HUES64 (cell line): ENCODE data around the gene SGIP1.
"Not testable (repeated sequence)": the region's sequence is repeated elsewhere in the genome, so short reads cannot be mapped to it uniquely, and the experiment has no call there.

ENCODE experiments used
- H3K27ac ChIP-seq: 2 replicates; pipeline ENCODE4 v1.7.0; 2013; ENCODE audit warnings: low read depth, low read length, inconsistent platforms
- H3K27me3 ChIP-seq: 2 replicates; pipeline ENCODE4 v1.6.1; 2013; ENCODE audit warnings: mild to moderate bottlenecking, low read length; ENCODE audit not compliant: insufficient read depth
- H3K36me3 ChIP-seq: 2 replicates; pipeline ENCODE4 v1.6.1; 2013; ENCODE audit warnings: mild to moderate bottlenecking, low read length; ENCODE audit not compliant: insufficient read depth
- H3K4me1 ChIP-seq: 2 replicates; pipeline ENCODE4 v1.6.1; 2013; ENCODE audit warnings: mild to moderate bottlenecking, low read length, moderate library complexity; ENCODE audit not compliant: insufficient read depth
- H3K4me3 ChIP-seq: 2 replicates; pipeline ENCODE4 v1.5.1; 2013; ENCODE audit warnings: mild to moderate bottlenecking, low read length, moderate library complexity
- H3K9ac ChIP-seq: 2 replicates; pipeline ENCODE4 v1.6.1; 2013; ENCODE audit warnings: mild to moderate bottlenecking, low read depth, low read length
- H3K9me3 ChIP-seq: 2 replicates; pipeline ENCODE4 v1.6.1; 2013; ENCODE audit warnings: low read depth, low read length; ENCODE audit not compliant: insufficient read depth
- WGBS: fragments of 150-250, 120-280 bp; methylation state at CpG from one replicate; pipeline ENCODE4 v1.1.7; 2013; ENCODE audit warnings: missing lambda C conversion rate; 5-methylcytosine and 5-hydroxymethylcytosine counted together

Gene SGIP1

GRCh38 chr1:66791621-66792610 lies 258.0 kb downstream of the SGIP1 start:
- 100% methylated on average over 1 of the region's 5 CpGs for WGBS
- no peaks in the 10 kb centered on the region for H3K36me3 ChIP-seq
- H3K4me1 ChIP-seq, result no peaks in the 10 kb centered on the region
- no peaks in the 10 kb centered on the region for H3K9me3 ChIP-seq
- no peak overlapping the region for H3K9ac ChIP-seq
- H3K27ac ChIP-seq, result no peak overlapping the region
- no peaks in the 10 kb centered on the region for H3K27me3 ChIP-seq
- H3K4me3 ChIP-seq, result no peak overlapping the region

- H3K9ac ChIP-seq, H3K27ac ChIP-seq, H3K27me3 ChIP-seq, H3K9me3 ChIP-seq, H3K36me3 ChIP-seq, H3K4me1 ChIP-seq, H3K4me3 ChIP-seq: not testable (repeated sequence)
- 100% methylated on average over 1 of the region's 2 CpGs for WGBS
Measured at GRCh38 chr1:66795839-66796238, 261.9 kb downstream of the SGIP1 start.
